Sigmoid colon (tissue), 7 donors: Measurements from ENCODE around the gene ZNF496. TPM values are rescaled to one million over a fixed set of nuclear protein-coding genes. Genes with fewer than 3 reads are reported as not detected.
"Not testable (repeated sequence)": the region's sequence is repeated elsewhere in the genome, so short reads cannot be mapped to it uniquely, and the experiment has no call there.

ENCODE experiments used
- DNase-seq: peaks from one replicate; pipeline ENCODE4 v3.0.0-alpha.2; 2019
- H3K27ac ChIP-seq, 4 donors: fragments of 200-600 bp; sonication (generic); one replicate each; pipeline ENCODE4 v1.5.1; 2016 to 2019; ENCODE audit warnings: mild to moderate bottlenecking in 1 of 4
- H3K27me3 ChIP-seq, 3 donors: fragments of 200-600 bp; sonication (generic); one replicate each; pipeline ENCODE4 v1.5.1; 2019; ENCODE audit warnings: mild to moderate bottlenecking in 1 of 3
- H3K36me3 ChIP-seq, 4 donors: fragments of 200-600 bp; sonication (generic); one replicate each; pipeline ENCODE4 v1.5.1; 2016 to 2019
- H3K4me1 ChIP-seq, 4 donors: fragments of 200-600 bp; sonication (generic); one replicate each; pipeline ENCODE4 v1.5.1; 2017 to 2019
- H3K4me3 ChIP-seq, 4 donors: fragments of 200-600 bp; sonication (generic); one replicate each; pipeline ENCODE4 v1.5.1; 2017 to 2019; ENCODE audit warnings: mild to moderate bottlenecking in 2 of 4, moderate library complexity in 1 of 4
- H3K9me3 ChIP-seq, 4 donors: fragments of 200-600 bp in 3 of 4; sonication (generic) in 3 of 4; one replicate each; pipeline versions ENCODE4 v1.5.1 to v1.6.1; 2013 to 2019
- EP300 ChIP-seq, 4 donors: sonication (generic); formaldehyde crosslinking; IDR thresholded peaks; one replicate each; pipeline ENCODE4 v1.6.1; 2017; ENCODE audit warnings: antibody characterized with exemption in 4 of 4
- POLR2A ChIP-seq, 2 donors: fragments of 450-650 bp; IDR thresholded peaks; one replicate each; pipeline ENCODE4 v1.6.1; 2016; ENCODE audit warnings: antibody characterized with exemption in 2 of 2, mild to moderate bottlenecking in 2 of 2, moderate library complexity in 2 of 2
- POLR2AphosphoS5 ChIP-seq, 4 donors: sonication (generic); formaldehyde crosslinking; IDR thresholded peaks; one replicate each; pipeline ENCODE4 v1.6.1; 2017; ENCODE audit warnings: antibody characterized with exemption in 4 of 4
- WGBS, 2 donors: extraction: QIAGEN DNeasy Blood & Tissue Kit; methylation state at CpG; one replicate each; pipeline ENCODE4 v1.1.7; 2013; 5-methylcytosine and 5-hydroxymethylcytosine counted together
- intact Hi-C: fragments of 100-400 bp; cut with DNase I; formaldehyde crosslinking; loops from one replicate; pipeline ENCODE4 v1.15.1; 2023
- polyA plus RNA-seq, 3 donors: library from polyadenylated mRNA; stranded (reverse); fragments of 200-250 nt; gene quantifications; one replicate each; pipeline ENCODE4 v1.2.3, GENCODE V29; 2013
- total RNA-seq, 4 donors: library from RNA; depleted of rRNA; stranded (reverse); fragments of >200 nt; gene quantifications; one replicate each; pipeline ENCODE4 v1.1.0, GENCODE V29; 2016
- TF ChIP-seq, protein P1 (sequence below), 4 experiments: fragments of 450-650 bp in 3 of 4; fragments of 200-600 bp in 1 of 4; IDR thresholded peaks; one replicate each; pipeline ENCODE4 v1.5.1; 2016 to 2019; ENCODE audit warnings: antibody characterized with exemption in 4 of 4, mild to moderate bottlenecking in 3 of 4, moderate library complexity in 2 of 4
- donor health status: healthy with polysubstance abuse.
- donor health status: Bipolar disorder and iron deficiency.
- donor health status: healthy.

ZNF496 gene
- total and polyA plus RNA-seq, 7 donors = 3.2 to 70.7 (median 31.6) TPM

- DNase-seq = no peak
- Histone ChIP-seq H3K4me3 (no peak overlapping the region), H3K27me3 (peaks cover 0 to 5% (median 5%) of the 10 kb centered on the region in 3 donors), H3K4me1 (peaks cover 0 to 35% (median 23%) of the 10 kb centered on the region in 4 donors), H3K36me3 (no peaks in the 10 kb centered on the region), H3K27ac (no peak overlapping the region), H3K9me3 (no peaks in the 10 kb centered on the region)
- intact Hi-C loops = no loop called here
- WGBS, 2 donors = 75 to 86% methylated on average over 5 of the region's 5 CpGs
- TF ChIP-seq EP300 (IDR thresholded peaks at IDR 0.05) = no peak
These were observed 27.3 kb upstream of the ZNF496 start for GRCh38 chr1:247358920-247359319.

GRCh38 chr1:247357781-247358211 lies 26.1 kb upstream of the ZNF496 start:
- no peak for TF ChIP-seq EP300 (IDR thresholded peaks at IDR 0.05)
- TF ChIP-seq, protein P1, sequence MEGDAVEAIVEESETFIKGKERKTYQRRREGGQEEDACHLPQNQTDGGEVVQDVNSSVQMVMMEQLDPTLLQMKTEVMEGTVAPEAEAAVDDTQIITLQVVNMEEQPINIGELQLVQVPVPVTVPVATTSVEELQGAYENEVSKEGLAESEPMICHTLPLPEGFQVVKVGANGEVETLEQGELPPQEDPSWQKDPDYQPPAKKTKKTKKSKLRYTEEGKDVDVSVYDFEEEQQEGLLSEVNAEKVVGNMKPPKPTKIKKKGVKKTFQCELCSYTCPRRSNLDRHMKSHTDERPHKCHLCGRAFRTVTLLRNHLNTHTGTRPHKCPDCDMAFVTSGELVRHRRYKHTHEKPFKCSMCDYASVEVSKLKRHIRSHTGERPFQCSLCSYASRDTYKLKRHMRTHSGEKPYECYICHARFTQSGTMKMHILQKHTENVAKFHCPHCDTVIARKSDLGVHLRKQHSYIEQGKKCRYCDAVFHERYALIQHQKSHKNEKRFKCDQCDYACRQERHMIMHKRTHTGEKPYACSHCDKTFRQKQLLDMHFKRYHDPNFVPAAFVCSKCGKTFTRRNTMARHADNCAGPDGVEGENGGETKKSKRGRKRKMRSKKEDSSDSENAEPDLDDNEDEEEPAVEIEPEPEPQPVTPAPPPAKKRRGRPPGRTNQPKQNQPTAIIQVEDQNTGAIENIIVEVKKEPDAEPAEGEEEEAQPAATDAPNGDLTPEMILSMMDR (IDR thresholded peaks at IDR 0.05) = no peak
- no peak for TF ChIP-seq POLR2A (IDR thresholded peaks at IDR 0.05)
- TF ChIP-seq POLR2AphosphoS5 (IDR thresholded peaks at IDR 0.05) = no peak
- Histone ChIP-seq H3K4me1 (peaks cover 0 to 35% (median 23%) of the 10 kb centered on the region in 4 donors), H3K27ac (peak overlapping the region in 1 of 4 donors; percentile 18), H3K27me3 (no peaks in the 10 kb centered on the region), H3K9me3 (no peaks in the 10 kb centered on the region), H3K36me3 (no peaks in the 10 kb centered on the region), H3K4me3 (no peak overlapping the region)
- intact Hi-C loops = no loop called here
- no peak for DNase-seq
- 62% methylated on average over 6 of the region's 6 CpGs for WGBS, 2 donors

GRCh38 chr1:247357052-247357780 lies 25.5 kb upstream of the ZNF496 start:
- DNase-seq = no peak
- Histone ChIP-seq H3K36me3 (no peaks in the 10 kb centered on the region), H3K27ac (peak overlapping the region in 1 of 4 donors; percentile 18), H3K4me1 (peaks cover 0 to 35% (median 23%) of the 10 kb centered on the region in 4 donors), H3K4me3 (no peak overlapping the region), H3K9me3 (no peaks in the 10 kb centered on the region), H3K27me3 (no peaks in the 10 kb centered on the region)
- 48 to 58% methylated on average over 7 of the region's 7 CpGs for WGBS, 2 donors
- TF ChIP-seq EP300 (IDR thresholded peaks at IDR 0.05) = no peak
- TF ChIP-seq POLR2A (IDR thresholded peaks at IDR 0.05) = no peak
- no peak for TF ChIP-seq POLR2AphosphoS5 (IDR thresholded peaks at IDR 0.05)
- TF ChIP-seq, protein P1 (IDR thresholded peaks at IDR 0.05) = no peak
- intact Hi-C loops = no loop called here

- peaks cover 0 to 20% (median 10%) of the 10 kb centered on the region in 4 donors for H3K4me1 ChIP-seq
- H3K27ac ChIP-seq, DNase-seq, H3K4me3 ChIP-seq, H3K9me3 ChIP-seq, H3K27me3 ChIP-seq, H3K36me3 ChIP-seq, intact Hi-C loops: not testable (repeated sequence)
- WGBS, 2 donors = 69 to 71% methylated on average over 1 of the region's 1 CpG
These were observed 23.5 kb upstream of the ZNF496 start for GRCh38 chr1:247355160-247355559.

GRCh38 chr1:247352175-247352574 lies 20.5 kb upstream of the ZNF496 start:
- H3K27ac ChIP-seq = no peak overlapping the region
- no peak overlapping the region for H3K4me3 ChIP-seq
- 64 to 91% methylated on average over 3 of the region's 3 CpGs for WGBS, 2 donors
- peaks cover 0 to 14% (median 6%) of the 10 kb centered on the region in 4 donors for H3K4me1 ChIP-seq
- no peak for DNase-seq
- no peaks in the 10 kb centered on the region for H3K9me3 ChIP-seq
- peaks cover 0 to 26% (median 0%) of the 10 kb centered on the region in 3 donors for H3K27me3 ChIP-seq
- TF ChIP-seq EP300 (IDR thresholded peaks at IDR 0.05) (no peak), POLR2A (IDR thresholded peaks at IDR 0.05) (no peak), POLR2AphosphoS5 (IDR thresholded peaks at IDR 0.05) (no peak)
- TF ChIP-seq, protein P1 (IDR thresholded peaks at IDR 0.05) = no peak
- intact Hi-C loops = no loop called here
- no peaks in the 10 kb centered on the region for H3K36me3 ChIP-seq
